Right lobe of liver (tissue), 4 donors: ENCODE measurements around the gene NPAS2.

ENCODE experiments used
- CTCF ChIP-seq, 4 donors: fragments of 200-600 bp in 3 of 4; fragments of 450-650 bp in 1 of 4; IDR thresholded peaks; one replicate each; pipeline versions ENCODE4 v1.5.1 to v1.8.0; 2016 to 2022; ENCODE audit warnings: antibody characterized with exemption in 4 of 4, mild to moderate bottlenecking in 2 of 4
- POLR2A ChIP-seq: fragments of 450-650 bp; IDR thresholded peaks from one replicate; pipeline ENCODE4 v1.6.1; 2017; ENCODE audit warnings: antibody characterized with exemption, mild to moderate bottlenecking
- donor health status: DM: no; HTN: no; CAD: no.
- donor health status: DM: no; HTN: no; CAD: no.
- donor health status: DM: no; HTN: yes; CAD: no.

GRCh38 chr2:100989666-100990065 is 169.7 kb downstream of the NPAS2 start:
- no peak for TF ChIP-seq CTCF (IDR thresholded peaks at IDR 0.05)
- TF ChIP-seq POLR2A: no peak
